Heart left ventricle (tissue), 16 donors: ENCODE measurements around the gene SLC14A1. TPM values are rescaled to one million over a fixed set of nuclear protein-coding genes. Genes with fewer than 3 reads are reported as not detected.
A peak's percentile ranks its signal among the peaks of the same experiment; 100 is the strongest.

Experiments used
- ATAC-seq, 4 donors: fragments of 200-7000 bp; cut with Tn5 transposase; one replicate each; pipeline ENCODE4 v1.9.1; 2020 to 2022; ENCODE audit warnings: moderate library complexity in 4 of 4, mild to moderate bottlenecking in 3 of 4, moderate number of reproducible peaks in 1 of 4
- DNase-seq, 5 donors: peaks; one replicate each; pipeline ENCODE4 v3.0.0-alpha.2; 2020
- H3K27ac ChIP-seq, 12 donors: fragments of 200-600 bp; sonication (generic) in 4 of 12; one replicate each; pipeline versions ENCODE4 v1.5.0 to v1.8.0; 2016 to 2022; ENCODE audit warnings: mild to moderate bottlenecking in 2 of 12
- H3K27me3 ChIP-seq, 9 donors: fragments of 200-600 bp; sonication (generic) in 2 of 9; one replicate each; pipeline versions ENCODE4 v1.5.1 to v1.8.0; 2016 to 2022; ENCODE audit warnings: mild to moderate bottlenecking in 3 of 9
- H3K36me3 ChIP-seq, 9 donors: fragments of 200-600 bp; sonication (generic) in 2 of 9; one replicate each; pipeline versions ENCODE4 v1.5.0 to v1.8.0; 2018 to 2022; ENCODE audit warnings: mild to moderate bottlenecking in 2 of 9
- H3K4me1 ChIP-seq, 12 donors: fragments of 200-600 bp; sonication (generic) in 4 of 12; one replicate each; pipeline versions ENCODE4 v1.5.0 to v1.8.0; 2016 to 2022; ENCODE audit warnings: mild to moderate bottlenecking in 3 of 12
- H3K4me3 ChIP-seq, 12 donors: fragments of 200-600 bp; sonication (generic) in 4 of 12; one replicate each; pipeline versions ENCODE4 v1.5.0 to v1.8.0; 2017 to 2022; ENCODE audit warnings: mild to moderate bottlenecking in 9 of 12, moderate library complexity in 4 of 12
- H3K9me3 ChIP-seq, 12 donors: fragments of 200-600 bp; sonication (generic) in 4 of 12; one replicate each; pipeline versions ENCODE4 v1.5.0 to v1.8.0; 2016 to 2022; ENCODE audit warnings: mild to moderate bottlenecking in 1 of 12
- POLR2A ChIP-seq, 2 donors: fragments of 450-650 bp; IDR thresholded peaks; one replicate each; pipeline ENCODE4 v1.6.1; 2017; ENCODE audit warnings: antibody characterized with exemption in 2 of 2, mild to moderate bottlenecking in 2 of 2, moderate library complexity in 2 of 2
- WGBS, 4 donors: extraction: QIAGEN DNeasy Blood & Tissue Kit in 2 of 4; methylation state at CpG; one replicate each; pipeline versions ENCODE4 v1.1.5 to v1.1.7; 2013 to 2018; 5-methylcytosine and 5-hydroxymethylcytosine counted together
- intact Hi-C, 10 donors: fragments of 100-400 bp; cut with DNase I; formaldehyde crosslinking; loops; one replicate each; pipeline versions ENCODE4 v1.11.1 to v1.14.2; 2022
- polyA plus RNA-seq, 2 donors: library from polyadenylated mRNA; stranded (reverse); fragments of 200-250 nt; gene quantifications; one replicate each; pipeline ENCODE4 v1.2.3, GENCODE V29; 2013
- total RNA-seq, 9 donors: library from RNA; depleted of rRNA in 2 of 9; stranded (reverse); fragments of >200 nt in 2 of 9; fragmentation: NEBNext Ultra II Directional in 3 of 9; extraction: Animal tissue kit (Norgen Biotek cat#: 25700) in 3 of 9; gene quantifications; one replicate each; pipeline versions ENCODE4 v1.1.0 to v1.2.4, GENCODE V29; 2016 to 2023
- TF ChIP-seq, protein P1 (sequence below), 12 donors: fragments of 200-600 bp; sonication (generic) in 4 of 12; IDR thresholded peaks; one replicate each; pipeline versions ENCODE4 v1.5.0 to v1.8.0; 2018 to 2022; ENCODE audit warnings: antibody characterized with exemption in 12 of 12, mild to moderate bottlenecking in 5 of 12
- donor health status: ischemic (EF 13 %, LVEDD 7.1; RV severe dilation, severe dysfunction).
- donor health status: healthy with polysubstance abuse.
- donor health status: DM: no; HTN: yes; CAD: no.
- donor health status: DM: no; HTN: no; CAD: no.
- donor health status: ischemic (EF 25% LVEDD 6.9; RV normal size, moderate dysfunction).
- donor health status: ischemic (EF 25% LVEDD 5.7; RV mildly dilated, moderate dysfunction).
- donor health status: healthy.
- donor health status: DM: yes; HTN: yes; CAD: no.
- donor health status: ischemic (EF 35%, LVEDD 5.7; RV mildly dilated, moderate dysfunction).
- donor health status: nonischemic (EF 11% LVEDD 7.7; RV severe dilation, severe dysfunction).
- donor health status: DM: yes; HTN: yes; CAD: no.
- donor health status: PGD.
- donor health status: ischemic (EF 29% LVEDD 5.4; RV normal size, mild dysfunction).
- donor health status: nonischemic (EF 23%, LVEDD 6.1; RV moderate dilation, normal function).

Gene SLC14A1
- total and polyA plus RNA-seq, 11 donors: 7.1 to 50.1 (median 17.1) TPM

DNA sequence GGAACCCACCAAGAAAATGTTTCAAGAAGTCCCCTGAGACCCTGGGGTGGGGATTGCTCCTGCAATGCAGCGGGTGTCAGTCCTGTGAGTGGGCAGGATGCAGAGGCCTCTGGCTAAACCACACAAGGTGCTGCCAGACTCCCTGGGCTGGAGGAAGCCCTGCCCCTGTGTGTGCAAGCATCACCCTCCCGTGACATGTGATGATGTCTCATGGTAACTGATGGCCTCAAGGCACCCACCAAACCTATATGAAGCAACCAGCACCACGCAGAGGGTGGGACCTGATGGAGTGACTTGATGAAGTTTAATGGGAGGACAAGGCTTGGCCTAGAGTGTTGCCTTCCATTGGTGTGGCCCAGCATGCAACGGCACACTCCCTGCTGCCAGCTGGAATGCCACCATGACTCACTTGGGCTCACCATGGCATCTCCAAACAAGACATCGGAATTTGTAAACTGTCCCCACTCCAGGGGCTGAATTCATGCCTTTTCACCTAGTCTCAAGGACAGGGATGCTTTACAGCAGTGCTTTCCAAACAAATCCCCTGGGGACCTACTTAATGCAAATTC is 8.7 kb upstream of the SLC14A1 start:
- DNase-seq (no peak), ATAC-seq (no peak)
- Histone ChIP-seq H3K4me3 (no peak overlapping the region), H3K4me1 (no peaks in the 10 kb centered on the region), H3K27me3 (no peaks in the 10 kb centered on the region), H3K27ac (no peak overlapping the region), H3K9me3 (no peaks in the 10 kb centered on the region), H3K36me3 (no peaks in the 10 kb centered on the region)
- 78 to 98% (median 94%) methylated on average over 3 to 5 of the region's 5 CpGs for WGBS, 4 donors
- intact Hi-C loops: no loop called here
- TF ChIP-seq, protein P1, sequence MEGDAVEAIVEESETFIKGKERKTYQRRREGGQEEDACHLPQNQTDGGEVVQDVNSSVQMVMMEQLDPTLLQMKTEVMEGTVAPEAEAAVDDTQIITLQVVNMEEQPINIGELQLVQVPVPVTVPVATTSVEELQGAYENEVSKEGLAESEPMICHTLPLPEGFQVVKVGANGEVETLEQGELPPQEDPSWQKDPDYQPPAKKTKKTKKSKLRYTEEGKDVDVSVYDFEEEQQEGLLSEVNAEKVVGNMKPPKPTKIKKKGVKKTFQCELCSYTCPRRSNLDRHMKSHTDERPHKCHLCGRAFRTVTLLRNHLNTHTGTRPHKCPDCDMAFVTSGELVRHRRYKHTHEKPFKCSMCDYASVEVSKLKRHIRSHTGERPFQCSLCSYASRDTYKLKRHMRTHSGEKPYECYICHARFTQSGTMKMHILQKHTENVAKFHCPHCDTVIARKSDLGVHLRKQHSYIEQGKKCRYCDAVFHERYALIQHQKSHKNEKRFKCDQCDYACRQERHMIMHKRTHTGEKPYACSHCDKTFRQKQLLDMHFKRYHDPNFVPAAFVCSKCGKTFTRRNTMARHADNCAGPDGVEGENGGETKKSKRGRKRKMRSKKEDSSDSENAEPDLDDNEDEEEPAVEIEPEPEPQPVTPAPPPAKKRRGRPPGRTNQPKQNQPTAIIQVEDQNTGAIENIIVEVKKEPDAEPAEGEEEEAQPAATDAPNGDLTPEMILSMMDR (IDR thresholded peaks at IDR 0.05): no peak
- TF ChIP-seq POLR2A (IDR thresholded peaks at IDR 0.05): no peak

DNA sequence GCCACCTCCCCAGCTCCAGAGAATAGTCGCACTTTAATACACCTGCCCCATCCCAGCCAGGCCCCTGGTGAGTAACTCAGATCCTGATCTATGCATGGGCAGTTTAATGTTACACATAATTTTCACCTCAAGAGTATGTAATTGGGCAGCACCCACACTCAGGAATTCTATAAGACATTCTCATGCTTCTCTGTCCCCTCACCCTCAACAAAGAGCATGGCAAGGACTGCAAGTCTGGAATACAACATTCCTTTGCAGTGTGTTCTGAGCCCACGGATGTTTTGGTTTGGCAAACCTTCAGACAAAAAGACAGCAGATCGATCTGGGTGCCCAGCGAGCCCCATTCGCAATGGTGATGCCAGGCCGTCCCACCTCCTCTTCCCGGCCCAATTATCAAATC is 4.9 kb upstream of the SLC14A1 start:
- H3K27me3 ChIP-seq: peaks cover 0 to 6% (median 0%) of the 10 kb centered on the region in 9 donors
- no peak for ATAC-seq
- TF ChIP-seq POLR2A (IDR thresholded peaks at IDR 0.05): no peak
- TF ChIP-seq, protein P1 (IDR thresholded peaks at IDR 0.05): no peak
- no peak overlapping the region for H3K27ac ChIP-seq
- 91 to 95% (median 94%) methylated on average over 7 of the region's 7 CpGs for WGBS, 4 donors
- no peak for DNase-seq
- no peaks in the 10 kb centered on the region for H3K36me3 ChIP-seq
- H3K9me3 ChIP-seq: no peaks in the 10 kb centered on the region
- H3K4me3 ChIP-seq: no peak overlapping the region
- peaks cover 0 to 4% (median 0%) of the 10 kb centered on the region in 12 donors for H3K4me1 ChIP-seq
- intact Hi-C loops: loop anchor here in 1 of 10 donors (2.0 kb wide), 1 partner anchor 126 kb away; no protein-coding TSS in a partner anchor

DNA sequence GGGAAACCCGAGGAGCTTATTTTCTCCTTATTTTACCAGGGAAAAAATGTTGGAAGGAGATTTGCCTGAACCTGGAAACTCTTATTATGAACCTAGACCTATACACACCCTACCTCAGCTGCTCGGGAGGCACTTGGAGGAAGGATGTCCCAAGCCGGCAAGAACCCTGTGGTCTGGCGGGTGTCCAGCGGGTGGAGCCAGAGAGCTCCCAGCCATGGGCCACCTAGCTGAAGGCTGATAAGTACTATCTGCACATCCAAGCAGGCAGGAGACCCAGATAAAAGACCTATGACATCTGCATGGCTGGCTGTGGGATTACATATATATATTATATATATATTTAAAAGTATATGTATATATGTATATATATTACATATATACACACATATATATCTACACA is 1.1 kb upstream of the SLC14A1 start:
- peaks cover 0 to 6% (median 0%) of the 10 kb centered on the region in 9 donors for H3K27me3 ChIP-seq
- WGBS, 4 donors: 1 to 5% (median 3%) methylated on average over 5 of the region's 5 CpGs
- DNase-seq (peak; percentile 69 to 89 (median 77)), ATAC-seq (peak in 3 of 4 donors; percentile 78 to 83 (median 80))
- TF ChIP-seq, protein P1 (IDR thresholded peaks at IDR 0.05): peak; percentile 51 to 82 (median 73)
- no peak for TF ChIP-seq POLR2A (IDR thresholded peaks at IDR 0.05)
- H3K9me3 ChIP-seq: no peaks in the 10 kb centered on the region
- no peaks in the 10 kb centered on the region for H3K36me3 ChIP-seq
- intact Hi-C loops: loop anchor here in 8 of 10 donors (1.0 to 5.0 kb wide), 6 partner anchors 54 to 157 kb away; no protein-coding TSS in a partner anchor
- H3K4me1 ChIP-seq: peaks cover 0 to 4% (median 0%) of the 10 kb centered on the region in 12 donors
- H3K27ac ChIP-seq: no peak overlapping the region
- H3K4me3 ChIP-seq: no peak overlapping the region

DNA sequence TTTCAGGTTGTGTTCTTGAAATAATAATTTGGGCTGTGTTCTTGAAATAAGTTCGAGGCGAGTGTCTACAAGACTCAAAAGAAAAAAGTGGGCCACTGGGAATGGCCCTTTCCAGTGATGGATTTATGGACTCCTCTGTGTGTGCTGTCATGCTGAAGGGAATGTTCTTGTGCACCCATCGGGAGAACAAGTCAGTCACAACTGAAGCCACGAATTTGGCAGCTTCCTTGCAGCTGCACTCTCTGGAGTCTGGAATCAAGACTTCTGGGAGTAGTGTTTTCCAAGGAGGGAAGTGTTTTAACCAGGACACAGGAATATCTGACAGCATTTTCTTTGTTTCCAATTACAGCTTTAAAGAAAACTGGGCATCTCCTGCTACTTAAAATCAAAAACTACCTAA is 620 bp downstream of the SLC14A1 start:
- ATAC-seq: no peak
- DNase-seq: no peak
- H3K4me3 ChIP-seq: no peak overlapping the region
- no peak for TF ChIP-seq POLR2A (IDR thresholded peaks at IDR 0.05)
- TF ChIP-seq, protein P1 (IDR thresholded peaks at IDR 0.05): no peak
- H3K4me1 ChIP-seq: peaks cover 0 to 4% (median 0%) of the 10 kb centered on the region in 12 donors
- intact Hi-C loops: loop anchor here in 6 of 10 donors (2.0 to 5.0 kb wide), 4 partner anchors 53 to 114 kb away; no protein-coding TSS in a partner anchor
- H3K9me3 ChIP-seq: no peaks in the 10 kb centered on the region
- no peak overlapping the region for H3K27ac ChIP-seq
- WGBS, 4 donors: 56 to 74% (median 69%) methylated on average over 4 of the region's 4 CpGs
- H3K36me3 ChIP-seq: no peaks in the 10 kb centered on the region
- peaks cover 0 to 6% (median 0%) of the 10 kb centered on the region in 9 donors for H3K27me3 ChIP-seq
